Common myeloid progenitor, CD34-positive (primary cell): ENCODE data around the gene HIVEP2.

ENCODE experiments used
- CTCF ChIA-PET: fragments of 350-600 bp; sonication (Branson Sonifier 250); formaldehyde crosslinking; loops from one replicate; lab custom pipeline; 2021; ENCODE audit warnings: antibody characterized with exemption; lab: Charles Lee
- POLR2A ChIA-PET: fragments of 350-600 bp; sonication (Branson Sonifier 250); formaldehyde crosslinking; loops from one replicate; lab custom pipeline; 2021; ENCODE audit warnings: antibody characterized with exemption; lab: Charles Lee
- DNase-seq, 3 donors: peaks; one replicate each; pipeline versions ENCODE4 v3.0.0 to v3.0.0-alpha.2; 2013
- H3K27ac ChIP-seq, 2 experiments: 1 replicate in 1 of 2; 2 replicates in 1 of 2; pipeline ENCODE4 v1.7.0; 2013; ENCODE audit warnings: inconsistent platforms in 2 of 2, low read length in 2 of 2, mild to moderate bottlenecking in 2 of 2, low read depth in 1 of 2, moderate library complexity in 1 of 2; ENCODE audit not compliant: severe bottlenecking in 2 of 2, insufficient read depth in 1 of 2, poor library complexity in 1 of 2
- H3K27me3 ChIP-seq, 5 experiments: replicated peaks in 2 of 5; 1 replicate in 3 of 5; 2 replicates in 2 of 5; pipeline versions ENCODE4 v1.6.1 to v1.7.0; 2013; ENCODE audit warnings: low read length in 4 of 5, mild to moderate bottlenecking in 2 of 5, moderate library complexity in 2 of 5, inconsistent platforms in 1 of 5; ENCODE audit not compliant: insufficient read depth in 5 of 5, control insufficient read depth in 4 of 5
- H3K36me3 ChIP-seq, 4 experiments: 1 replicate in 2 of 4; 2 replicates in 2 of 4; pipeline versions ENCODE4 v1.6.1 to v1.7.0; 2013; ENCODE audit warnings: low read length in 3 of 4, control low read depth in 1 of 4, mild to moderate bottlenecking in 1 of 4; ENCODE audit not compliant: control insufficient read depth in 4 of 4, insufficient read depth in 4 of 4
- H3K4me1 ChIP-seq, 4 experiments: 1 replicate in 3 of 4; 2 replicates in 1 of 4; pipeline versions ENCODE4 v1.6.1 to v1.7.1; 2013; ENCODE audit warnings: low read length in 3 of 4, mild to moderate bottlenecking in 3 of 4, control low read depth in 1 of 4, inconsistent platforms in 1 of 4, moderate library complexity in 1 of 4; ENCODE audit not compliant: control insufficient read depth in 4 of 4, insufficient read depth in 4 of 4; ENCODE audit errors: control extremely low read depth in 1 of 4
- H3K4me3 ChIP-seq, 7 experiments: 1 replicate in 4 of 7; 2 replicates in 3 of 7; pipeline versions ENCODE4 v1.5.1 to v1.7.0; 2013; ENCODE audit warnings: mild to moderate bottlenecking in 7 of 7, low read length in 6 of 7, moderate library complexity in 6 of 7, inconsistent platforms in 2 of 7, low read depth in 2 of 7, control low read depth in 1 of 7; ENCODE audit not compliant: insufficient read depth in 4 of 7, control insufficient read depth in 1 of 7; ENCODE audit errors: extremely low read depth in 1 of 7
- H3K9me3 ChIP-seq, 5 experiments: 1 replicate in 4 of 5; 2 replicates in 1 of 5; pipeline versions ENCODE4 v1.6.1 to v1.7.1; 2013; ENCODE audit warnings: low read length in 4 of 5, mild to moderate bottlenecking in 2 of 5, inconsistent platforms in 1 of 5, low read depth in 1 of 5, moderate library complexity in 1 of 5; ENCODE audit not compliant: control insufficient read depth in 4 of 5, insufficient read depth in 2 of 5; ENCODE audit errors: control extremely low read depth in 1 of 5
- WGBS: methylation state at CpG from one replicate; pipeline ENCODE4 v1.1.5; 2013; ENCODE audit not compliant: insufficient coverage; 5-methylcytosine and 5-hydroxymethylcytosine counted together

Gene HIVEP2

DNA sequence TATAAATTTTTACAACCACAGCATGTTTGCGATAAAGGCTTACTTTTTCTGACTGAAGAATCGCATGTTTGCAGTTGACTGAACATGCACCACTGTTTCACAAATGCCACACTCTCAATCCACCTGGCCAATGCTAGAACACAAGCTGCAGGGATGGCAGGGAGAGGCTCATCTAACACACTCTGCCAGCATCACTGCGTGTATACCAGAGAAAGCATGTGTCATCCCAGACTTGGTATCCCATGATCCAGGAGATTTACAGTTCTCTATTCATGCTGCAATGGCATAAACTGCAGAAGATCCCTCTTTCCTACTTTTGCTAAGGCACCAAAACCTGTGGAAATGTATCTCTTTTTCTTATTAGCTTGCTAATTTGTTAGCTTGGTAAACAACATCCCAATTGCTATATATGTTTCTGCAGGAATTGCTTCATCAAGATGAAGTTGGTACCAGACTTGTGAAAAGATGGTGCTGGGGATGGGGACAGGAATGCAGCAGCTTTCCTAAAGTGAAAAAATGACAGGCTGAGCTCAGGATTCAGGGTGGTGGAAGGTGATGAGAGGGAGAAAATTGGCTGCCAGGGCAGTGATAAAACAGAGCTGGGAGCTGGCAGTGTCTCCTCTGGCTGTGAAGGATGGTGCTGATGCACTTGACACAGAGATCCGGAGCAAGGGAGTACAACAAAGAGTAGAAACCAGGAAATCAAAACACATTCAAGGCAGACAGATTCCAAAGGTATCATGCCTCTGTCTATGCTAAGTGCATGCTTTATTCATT lies 186.9 kb downstream of the HIVEP2 start:
- no peak for DNase-seq
- H3K9me3 ChIP-seq: no peaks in the 10 kb centered on the region
- no peak overlapping the region for H3K27ac ChIP-seq
- 100% methylated on average over 4 of the region's 4 CpGs for WGBS
- H3K27me3 ChIP-seq: no peaks in the 10 kb centered on the region
- peaks cover 26 to 48% (median 33%) of the 10 kb centered on the region in 4 experiments for H3K36me3 ChIP-seq
- POLR2A ChIA-PET: no interaction called here
- no peaks in the 10 kb centered on the region for H3K4me1 ChIP-seq
- CTCF ChIA-PET: interaction anchor here (1.6 to 3.8 kb wide), 2 partner anchors 10 to 268 kb away, joined by 4 to 16 read pairs; no protein-coding TSS in a partner anchor
- H3K4me3 ChIP-seq: no peak overlapping the region

DNA sequence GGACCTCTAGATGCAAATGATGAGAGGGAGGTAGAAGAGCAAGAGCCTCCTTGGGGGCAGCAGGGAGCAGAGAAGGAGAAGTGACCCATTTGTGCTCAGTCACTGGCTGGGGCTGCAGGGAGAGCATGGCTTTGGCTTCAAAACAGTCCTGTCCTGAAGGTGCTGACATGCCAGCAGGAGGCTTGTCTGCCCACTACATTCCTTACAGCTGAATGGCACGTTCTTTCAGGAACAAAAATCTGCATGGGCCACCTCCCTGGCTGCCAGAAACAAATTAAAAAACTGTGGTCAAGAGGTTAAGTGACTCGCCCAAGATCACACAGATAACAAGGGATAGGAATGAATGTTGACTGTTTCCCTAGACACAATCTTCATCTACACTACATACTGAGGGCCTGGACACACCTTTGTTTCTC lies 188.8 kb downstream of the HIVEP2 start:
- H3K9me3 ChIP-seq: no peaks in the 10 kb centered on the region
- CTCF ChIA-PET: interaction anchor here (3.8 kb wide), 1 partner anchor 8 kb away, joined by 16 read pairs; no protein-coding TSS in a partner anchor
- WGBS: 100% methylated on average over 2 of the region's 2 CpGs
- no peak overlapping the region for H3K27ac ChIP-seq
- no peaks in the 10 kb centered on the region for H3K27me3 ChIP-seq
- H3K4me1 ChIP-seq: no peaks in the 10 kb centered on the region
- H3K36me3 ChIP-seq: peaks cover 23 to 46% (median 34%) of the 10 kb centered on the region in 4 experiments
- peak in 2 of 3 donors; percentile 8 to 17 for DNase-seq
- POLR2A ChIA-PET: no interaction called here
- no peak overlapping the region for H3K4me3 ChIP-seq

GRCh38 chr6:142753196-142753595 lies 191.8 kb downstream of the HIVEP2 start:
- WGBS: 98% methylated on average over 12 of the region's 12 CpGs
- POLR2A ChIA-PET: no interaction called here

GRCh38 chr6:142752348-142752747 lies 192.6 kb downstream of the HIVEP2 start:
- Histone ChIP-seq H3K4me3 (no peak overlapping the region), H3K27me3 (no peaks in the 10 kb centered on the region), H3K27ac (no peak overlapping the region), H3K4me1 (no peaks in the 10 kb centered on the region), H3K36me3 (peaks cover 9 to 13% (median 12%) of the 10 kb centered on the region in 4 experiments), H3K9me3 (no peaks in the 10 kb centered on the region)
- ChIA-PET CTCF (no interaction called here), POLR2A (interaction anchor here (0.6 kb wide), 1 partner anchor 50 kb away, joined by 3 read pairs; no protein-coding TSS in a partner anchor)
- WGBS: no CpG with 5 or more reads among the region's 2 CpGs
- no peak for DNase-seq

More at GRCh38 chr6:142753196-142753595, 191.8 kb downstream of the HIVEP2 start:
- no peaks in the 10 kb centered on the region for H3K9me3 ChIP-seq
- peaks cover 11 to 19% (median 17%) of the 10 kb centered on the region in 4 experiments for H3K36me3 ChIP-seq
- H3K27ac ChIP-seq: no peak overlapping the region
- no peaks in the 10 kb centered on the region for H3K4me1 ChIP-seq
- H3K4me3 ChIP-seq: no peak overlapping the region
- CTCF ChIA-PET: no interaction called here
- DNase-seq: no peak
- no peaks in the 10 kb centered on the region for H3K27me3 ChIP-seq

- Histone ChIP-seq H3K27me3 (no peaks in the 10 kb centered on the region), H3K4me1 (no peaks in the 10 kb centered on the region), H3K9me3 (no peaks in the 10 kb centered on the region), H3K36me3 (peaks cover 9 to 13% (median 11%) of the 10 kb centered on the region in 4 experiments), H3K27ac (no peak overlapping the region), H3K4me3 (no peak overlapping the region)
- no peak for DNase-seq
- WGBS: 100% methylated on average over 3 of the region's 3 CpGs
- ChIA-PET CTCF (no interaction called here), POLR2A (no interaction called here)
Measured at GRCh38 chr6:142751452-142751851, 193.5 kb downstream of the HIVEP2 start.

- Histone ChIP-seq H3K9me3 (no peaks in the 10 kb centered on the region), H3K4me1 (no peaks in the 10 kb centered on the region), H3K4me3 (no peak overlapping the region), H3K27ac (no peak overlapping the region), H3K27me3 (no peaks in the 10 kb centered on the region), H3K36me3 (peaks cover 9 to 11% (median 10%) of the 10 kb centered on the region in 4 experiments)
- ChIA-PET POLR2A (no interaction called here), CTCF (interaction anchor here (1.0 kb wide), 1 partner anchor 47 kb away, joined by 4 read pairs; no protein-coding TSS in a partner anchor)
- WGBS: 100% methylated on average over 1 of the region's 1 CpG
- no peak for DNase-seq
Measured at GRCh38 chr6:142750998-142751397, 194.0 kb downstream of the HIVEP2 start.

- Histone ChIP-seq H3K4me3 (no peak overlapping the region), H3K27me3 (no peaks in the 10 kb centered on the region), H3K36me3 (peaks cover 8 to 11% (median 9%) of the 10 kb centered on the region in 4 experiments), H3K9me3 (no peaks in the 10 kb centered on the region), H3K27ac (no peak overlapping the region), H3K4me1 (no peaks in the 10 kb centered on the region)
- CTCF ChIA-PET: interaction anchor here (0.7 to 5.5 kb wide), 9 partner anchors 8 to 277 kb away, joined by 3 to 27 read pairs (median 7); no protein-coding TSS in a partner anchor
- WGBS: 40% methylated on average over 1 of the region's 3 CpGs
- POLR2A ChIA-PET: interaction anchor here (0.5 kb wide), 1 partner anchor 84 kb away, joined by 3 read pairs; no protein-coding TSS in a partner anchor
- no peak for DNase-seq
Measured at GRCh38 chr6:142749556-142749955, 195.4 kb downstream of the HIVEP2 start.
